Measurements from ENCODE around the gene CFLAR.
"Not testable (repeated sequence)": the region's sequence is repeated elsewhere in the genome, so short reads cannot be mapped to it uniquely, and the experiment has no call there.

CFLAR gene

GRCh38 chr2:201182650-201183364 lies 66.8 kb downstream of the CFLAR start, which contains the start of gene CASP10:
Gene CASP10, plus strand, starts transcription at chr2:201183141. Its CDS starts 2,637 bp downstream, at chr2:201185778.
- DNase-seq (ENCODE audit: low spot score), result no peak

- no peak for DNase-seq (ENCODE audit: low spot score)
Measured at GRCh38 chr2:201183365-201183727, 67.4 kb downstream of the CFLAR start.

GRCh38 chr2:201183835-201184234 lies 67.9 kb downstream of the CFLAR start:
- DNase-seq (ENCODE audit: low spot score), result not testable (repeated sequence)

- not testable (repeated sequence) for DNase-seq (ENCODE audit: low spot score)
Measured at GRCh38 chr2:201184248-201184647, 68.3 kb downstream of the CFLAR start.

- no peak for DNase-seq (ENCODE audit: low spot score)
Measured at GRCh38 chr2:201185863-201186262, 69.9 kb downstream of the CFLAR start.

- no peak for DNase-seq (ENCODE audit: low spot score)
Measured at GRCh38 chr2:201186982-201187381, 71.0 kb downstream of the CFLAR start.

- DNase-seq (ENCODE audit: low spot score), result no peak
Measured at GRCh38 chr2:201188449-201188848, 72.5 kb downstream of the CFLAR start.

- no peak for DNase-seq (ENCODE audit: low spot score)
Measured at GRCh38 chr2:201191132-201191875, 75.3 kb downstream of the CFLAR start.

- peak; percentile 65 for DNase-seq (ENCODE audit: low spot score)
Measured at GRCh38 chr2:201194097-201194496, 78.1 kb downstream of the CFLAR start.

- DNase-seq (ENCODE audit: low spot score), result no peak
Measured at GRCh38 chr2:201195331-201195730, 79.4 kb downstream of the CFLAR start.

- no peak for DNase-seq (ENCODE audit: low spot score)
Measured at GRCh38 chr2:201196003-201196402, 80.0 kb downstream of the CFLAR start.

GRCh38 chr2:201196803-201197202 lies 80.8 kb downstream of the CFLAR start:
- DNase-seq (ENCODE audit: low spot score), result no peak

- DNase-seq (ENCODE audit: low spot score), result no peak
Measured at GRCh38 chr2:201197781-201198180, 81.8 kb downstream of the CFLAR start.

- DNase-seq (ENCODE audit: low spot score), result no peak
Measured at GRCh38 chr2:201199847-201200246, 83.9 kb downstream of the CFLAR start.

GRCh38 chr2:201200345-201200744 lies 84.4 kb downstream of the CFLAR start:
- DNase-seq (ENCODE audit: low spot score), result no peak

- DNase-seq (ENCODE audit: low spot score), result no peak
Measured at GRCh38 chr2:201201371-201201770, 85.4 kb downstream of the CFLAR start.

- DNase-seq (ENCODE audit: low spot score), result no peak
Measured at GRCh38 chr2:201203916-201204654, 88.1 kb downstream of the CFLAR start.

- no peak for DNase-seq (ENCODE audit: low spot score)
Measured at GRCh38 chr2:201204655-201205514, 88.9 kb downstream of the CFLAR start.

GRCh38 chr2:201205515-201205849 lies 89.5 kb downstream of the CFLAR start:
- DNase-seq (ENCODE audit: low spot score), result no peak

- DNase-seq (ENCODE audit: low spot score), result peak; percentile 62
Measured at GRCh38 chr2:201208563-201209252, 92.7 kb downstream of the CFLAR start.

- no peak for DNase-seq (ENCODE audit: low spot score)
Measured at GRCh38 chr2:201215963-201216362, 100.0 kb downstream of the CFLAR start.
